GM19035 (cell line): ENCODE measurements around the gene TRIM67.

Experiments
- ATAC-seq: cut with Tn5 transposase; IDR thresholded peaks from one replicate; pipeline ENCODE4 v1.9.1; 2021; ENCODE audit not compliant: unreplicated experiment

Gene TRIM67

GRCh38 chr1:231232870-231233734, 71.2 kb downstream of the TRIM67 start:
- ATAC-seq = no peak

- ATAC-seq = no peak
Measured at GRCh38 chr1:231233735-231234417, 72.0 kb downstream of the TRIM67 start.

GRCh38 chr1:231234506-231234905, 72.6 kb downstream of the TRIM67 start:
- ATAC-seq = no peak

GRCh38 chr1:231235526-231236207, 73.8 kb downstream of the TRIM67 start:
- no peak for ATAC-seq

GRCh38 chr1:231236208-231236591, 74.3 kb downstream of the TRIM67 start:
- ATAC-seq = no peak

GRCh38 chr1:231236938-231237337, 75.1 kb downstream of the TRIM67 start:
- ATAC-seq = no peak

- ATAC-seq = no peak
Measured at GRCh38 chr1:231238298-231238697, 76.4 kb downstream of the TRIM67 start.

GRCh38 chr1:231240531-231240882, 78.6 kb downstream of the TRIM67 start:
- ATAC-seq = no peak

- ATAC-seq = peak; percentile 93
Measured at GRCh38 chr1:231240883-231241735, 79.3 kb downstream of the TRIM67 start, which contains the start of gene GNPAT. TSS of gene GNPAT (plus strand) at chr1:231241212. CDS start at chr1:231241379, 167 bp downstream.

- ATAC-seq = peak; percentile 32
Measured at GRCh38 chr1:231241750-231242149, 79.9 kb downstream of the TRIM67 start.

- no peak for ATAC-seq
Measured at GRCh38 chr1:231242516-231243198, 80.8 kb downstream of the TRIM67 start.

- no peak for ATAC-seq
Measured at GRCh38 chr1:231248778-231249177, 86.9 kb downstream of the TRIM67 start.

GRCh38 chr1:231252336-231252735, 90.5 kb downstream of the TRIM67 start:
- no peak for ATAC-seq

- ATAC-seq = no peak
Measured at GRCh38 chr1:231260351-231260750, 98.5 kb downstream of the TRIM67 start.

GRCh38 chr1:231264642-231265041, 102.8 kb downstream of the TRIM67 start:
- no peak for ATAC-seq

- no peak for ATAC-seq
Measured at GRCh38 chr1:231265379-231265778, 103.5 kb downstream of the TRIM67 start.

GRCh38 chr1:231266811-231267322, 105.0 kb downstream of the TRIM67 start:
- ATAC-seq = no peak
